Neural cell (in vitro differentiated cells): ENCODE results near the gene ASCC2.

Experiments used
- CTCF ChIP-seq: fragments of 450-650 bp; IDR thresholded peaks from 2 replicates; pipeline ENCODE4 v1.5.1; 2014; ENCODE audit warnings: antibody characterized with exemption, mild to moderate bottlenecking, moderate library complexity; ENCODE audit not compliant: poor library complexity, severe bottlenecking
- EZH2 ChIP-seq: fragments of 200-600, 300-800 bp; shearing (Covaris generic), sonication (generic); IDR thresholded peaks from 2 replicates; pipeline ENCODE4 v1.6.1; 2014; ENCODE audit warnings: antibody characterized with exemption, low read length, borderline replicate concordance, mild to moderate bottlenecking; ENCODE audit not compliant: insufficient read depth, poor library complexity, severe bottlenecking
- POLR2AphosphoS5 ChIP-seq: IDR thresholded peaks from 2 replicates; pipeline ENCODE4 v1.6.1; 2012
- RAD21 ChIP-seq: fragments of 450-650 bp; conservative IDR thresholded peaks from 2 replicates; pipeline ENCODE4 v1.6.1; 2014; ENCODE audit warnings: antibody characterized with exemption, mild to moderate bottlenecking, moderate library complexity
- REST ChIP-seq: IDR thresholded peaks from 2 replicates; pipeline ENCODE4 v1.6.1; 2012; ENCODE audit warnings: borderline replicate concordance
- SMC3 ChIP-seq: fragments of 450-650 bp; conservative IDR thresholded peaks from 2 replicates; pipeline ENCODE4 v1.6.1; 2014; ENCODE audit warnings: antibody characterized with exemption, mild to moderate bottlenecking, moderate library complexity; ENCODE audit not compliant: poor library complexity
- TAF1 ChIP-seq: IDR thresholded peaks from 2 replicates; pipeline ENCODE4 v1.6.1; 2012; ENCODE audit warnings: low read depth

GRCh38 chr22:29842740-29843139 is 4.7 kb upstream of the ASCC2 start:
- TF ChIP-seq CTCF (no peak), EZH2 (no peak), SMC3 (no peak), RAD21 (no peak), POLR2AphosphoS5 (no peak), REST (no peak), TAF1 (no peak)
